IgD-negative memory B cell (primary cell): Measurements from ENCODE around the gene SLC25A11. TPM values are rescaled to one million over a fixed set of nuclear protein-coding genes. Genes with fewer than 3 reads are reported as not detected.

ENCODE experiments used
- H3K27ac Mint-ChIP-seq, 3 donors: one replicate each; pipeline ENCODE4 v1.8.0; 2020 to 2022; ENCODE audit warnings: mild to moderate bottlenecking in 3 of 3, mixed read lengths in 3 of 3, moderate library complexity in 1 of 3
- H3K27me3 Mint-ChIP-seq: one replicate; pipeline ENCODE4 v1.8.0; 2021; ENCODE audit warnings: mixed read lengths
- H3K36me3 Mint-ChIP-seq: one replicate; pipeline ENCODE4 v1.8.0; 2020; ENCODE audit warnings: mild to moderate bottlenecking, mixed read lengths
- H3K4me1 Mint-ChIP-seq, 3 donors: one replicate each; pipeline ENCODE4 v1.8.0; 2020 to 2022; ENCODE audit warnings: mixed read lengths in 3 of 3, mild to moderate bottlenecking in 1 of 3
- H3K4me3 Mint-ChIP-seq, 4 donors: one replicate each; pipeline ENCODE4 v1.8.0; 2020 to 2022; ENCODE audit warnings: mild to moderate bottlenecking in 4 of 4, mixed read lengths in 4 of 4, moderate library complexity in 3 of 4
- H3K9me3 Mint-ChIP-seq, 3 donors: one replicate each; pipeline ENCODE4 v1.8.0; 2020 to 2021; ENCODE audit warnings: mixed read lengths in 3 of 3, mild to moderate bottlenecking in 1 of 3
- polyA plus RNA-seq: library from polyadenylated mRNA; unstranded; fragments of 300-500 nt; fragmentation: Illumina TruSeq; gene quantifications from one replicate; pipeline ENCODE4 v1.2.3, GENCODE V29; 2021

The SLC25A11 gene, protein sequence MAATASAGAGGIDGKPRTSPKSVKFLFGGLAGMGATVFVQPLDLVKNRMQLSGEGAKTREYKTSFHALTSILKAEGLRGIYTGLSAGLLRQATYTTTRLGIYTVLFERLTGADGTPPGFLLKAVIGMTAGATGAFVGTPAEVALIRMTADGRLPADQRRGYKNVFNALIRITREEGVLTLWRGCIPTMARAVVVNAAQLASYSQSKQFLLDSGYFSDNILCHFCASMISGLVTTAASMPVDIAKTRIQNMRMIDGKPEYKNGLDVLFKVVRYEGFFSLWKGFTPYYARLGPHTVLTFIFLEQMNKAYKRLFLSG
- 70.9 TPM for polyA plus RNA-seq

DNA sequence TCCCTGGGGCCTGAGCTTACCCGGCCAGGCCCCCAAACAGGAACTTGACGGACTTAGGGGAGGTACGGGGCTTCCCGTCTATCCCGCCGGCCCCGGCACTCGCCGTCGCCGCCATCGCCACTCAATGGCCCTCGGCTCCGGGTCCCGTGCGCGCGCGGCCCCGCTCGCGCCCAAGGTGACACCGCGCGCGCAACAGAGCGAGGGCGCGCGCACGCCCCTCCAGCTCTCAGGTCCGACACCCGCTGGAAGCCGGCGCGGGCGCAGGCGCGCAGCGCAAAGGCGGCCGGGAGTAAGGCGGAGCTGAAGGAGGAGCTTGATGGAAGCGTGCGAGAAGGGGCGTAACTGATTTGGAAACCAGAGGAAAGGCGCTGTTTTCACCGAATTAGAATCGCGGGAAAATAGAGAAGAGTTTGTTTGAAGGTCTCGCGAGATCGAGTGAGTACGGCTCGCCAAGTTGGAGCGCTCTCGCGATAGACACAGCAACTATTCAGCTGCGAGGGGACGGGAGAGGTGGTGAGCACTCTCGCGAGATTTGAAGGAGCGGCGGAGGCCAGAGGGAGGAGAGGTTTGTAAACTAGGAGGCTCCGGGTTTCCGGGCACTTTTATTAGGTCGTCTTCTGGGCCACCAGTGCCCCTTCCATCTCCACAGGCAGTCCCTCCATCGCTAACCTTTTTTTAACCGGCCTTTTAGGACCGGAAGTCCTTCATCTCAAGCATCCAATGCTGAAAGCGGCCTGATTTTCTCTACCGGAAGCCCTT is at the start of gene SLC25A11, which contains the start of gene RNF167:
Gene SLC25A11 (minus strand): TSS at position 251 of the 759 bp plus-strand sequence. CDS start 136 bp downstream, at position 115.
Gene RNF167 (plus strand): TSS at position 473 of the 759 bp plus-strand sequence. CDS start 642 bp downstream, outside the sequence.
- no peaks in the 10 kb centered on the region for H3K9me3 Mint-ChIP-seq
- H3K4me1 Mint-ChIP-seq, result peaks cover 27 to 50% (median 34%) of the 10 kb centered on the region in 3 donors
- peak within 1 kb of the TSS; percentile 93 to 98 (median 96) for H3K4me3 Mint-ChIP-seq
- H3K27me3 Mint-ChIP-seq, result no peaks in the 10 kb centered on the region
- H3K36me3 Mint-ChIP-seq, result peaks cover 5% of the 10 kb centered on the region
- peak within 1 kb of the TSS; percentile 86 to 98 (median 95) for H3K27ac Mint-ChIP-seq

DNA sequence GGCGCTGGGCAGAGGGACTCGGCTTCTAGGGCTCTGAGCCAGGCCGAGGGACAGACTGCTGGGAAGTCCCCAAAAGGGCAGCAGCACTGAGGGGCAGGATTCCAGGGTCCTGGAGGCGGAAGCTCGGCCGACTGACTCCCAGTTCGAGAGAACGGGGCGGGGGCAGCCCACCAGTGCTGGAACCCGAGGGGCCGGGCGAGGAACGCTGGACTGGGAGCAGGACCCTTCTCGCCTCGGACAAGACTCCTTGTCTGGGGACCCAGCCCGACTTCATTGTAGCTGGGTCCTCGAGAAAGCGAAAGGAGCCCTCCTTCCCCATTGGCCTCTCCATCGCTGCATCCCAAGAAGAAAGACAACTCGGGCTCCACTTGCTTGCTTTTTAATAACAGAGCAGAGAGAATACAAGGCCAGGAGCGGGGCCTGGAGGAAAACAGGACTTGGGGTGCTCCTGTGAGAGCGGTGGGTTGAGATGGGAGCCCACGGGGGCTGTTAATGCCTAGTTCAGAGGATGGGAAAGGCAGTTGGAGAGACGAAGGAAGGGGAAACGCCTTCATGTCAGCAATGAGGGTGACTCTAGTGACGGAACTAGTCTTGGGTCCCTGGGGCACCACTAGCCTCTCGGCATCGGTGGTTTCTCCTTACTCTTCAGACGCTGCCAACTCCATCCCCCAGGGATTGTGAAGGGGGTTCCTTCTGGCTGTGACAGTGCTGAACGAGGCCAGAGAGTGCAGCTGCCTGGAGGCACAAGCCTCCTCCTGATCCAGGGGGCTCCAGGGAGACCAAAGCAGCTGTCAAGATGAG is 48.1 kb upstream of the SLC25A11 start:
- H3K27ac Mint-ChIP-seq, result peak overlapping the region; percentile 75 to 96 (median 95)

DNA sequence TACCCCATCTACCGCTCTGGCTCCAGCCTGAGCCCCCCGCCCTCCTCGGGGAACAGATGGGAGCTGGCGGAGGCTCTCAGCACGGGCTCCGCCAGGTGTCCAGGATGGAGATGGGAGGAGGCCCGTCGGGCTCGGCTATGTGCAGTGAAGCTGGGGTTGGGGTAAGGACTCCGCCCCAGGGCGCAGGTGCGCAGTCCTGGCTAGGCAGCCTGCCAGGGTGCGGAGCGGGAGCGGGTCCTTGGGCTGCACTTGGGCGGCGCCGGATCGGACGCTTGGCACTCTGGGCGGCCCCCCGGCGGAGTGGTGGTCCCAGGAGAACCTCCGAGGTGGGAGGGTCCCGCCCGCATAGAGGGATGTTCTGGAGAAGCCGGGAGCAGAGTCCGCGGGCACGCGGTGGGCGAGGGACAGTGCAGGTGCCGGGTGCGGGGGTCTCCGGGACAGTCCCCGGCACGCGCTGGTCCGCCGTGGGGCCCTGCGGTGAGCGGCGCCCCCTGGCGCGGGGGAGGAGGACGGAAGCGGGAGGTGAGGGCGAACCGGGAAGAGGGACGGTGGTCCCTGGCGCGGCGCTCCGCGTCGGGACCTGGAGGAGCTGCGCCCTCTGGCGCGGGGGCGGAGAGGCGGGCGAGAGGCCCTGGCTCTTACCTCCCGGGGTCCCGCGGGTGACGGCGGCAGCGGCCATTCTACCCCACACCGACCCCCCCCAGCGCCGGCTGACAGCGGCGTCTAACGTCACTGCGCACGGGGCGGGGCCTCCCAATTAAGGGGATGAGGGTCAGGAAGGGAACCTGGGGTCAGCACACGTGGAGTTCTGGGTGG is 47.3 kb upstream of the SLC25A11 start, which contains the start of gene CAMTA2:
Gene CAMTA2 (minus strand): TSS at position 725 of the 816 bp plus-strand sequence. CDS start 1,453 bp downstream, outside the sequence.
- Mint-ChIP-seq H3K36me3 (peaks cover 3% of the 10 kb centered on the region), H3K27me3 (no peaks in the 10 kb centered on the region), H3K27ac (peak within 1 kb of the TSS; percentile 75 to 96 (median 95)), H3K4me3 (peak within 1 kb of the TSS; percentile 89 to 97 (median 96)), H3K4me1 (peaks cover 13 to 30% (median 27%) of the 10 kb centered on the region in 3 donors), H3K9me3 (no peaks in the 10 kb centered on the region)

More for the DNA sequence above, 48.1 kb upstream of the SLC25A11 start:
- H3K36me3 Mint-ChIP-seq, result peaks cover 3% of the 10 kb centered on the region
- peak overlapping the region; percentile 89 to 97 (median 96) for H3K4me3 Mint-ChIP-seq
- H3K4me1 Mint-ChIP-seq, result peaks cover 13 to 30% (median 27%) of the 10 kb centered on the region in 3 donors
- no peaks in the 10 kb centered on the region for H3K9me3 Mint-ChIP-seq
- H3K27me3 Mint-ChIP-seq, result no peaks in the 10 kb centered on the region

DNA sequence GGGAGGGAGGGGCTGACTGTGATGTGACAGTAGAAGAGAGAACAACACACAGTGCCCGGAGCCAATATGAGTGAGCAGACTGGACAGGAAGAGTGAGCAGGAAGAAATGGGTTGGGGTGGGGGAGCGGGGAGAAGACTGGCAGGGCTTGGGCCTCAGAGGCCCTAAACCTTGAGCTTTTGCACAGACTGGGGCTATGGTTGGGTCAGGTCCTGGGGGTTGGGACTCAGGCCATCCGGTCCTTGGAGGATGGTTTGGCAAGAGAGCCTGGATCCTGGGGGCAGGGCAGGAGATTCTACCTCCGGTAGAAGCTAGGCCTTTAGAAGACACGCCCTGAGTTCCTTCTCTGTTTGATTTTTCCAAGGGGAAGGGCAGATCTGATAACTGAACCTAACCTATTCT is 46.6 kb upstream of the SLC25A11 start:
- Mint-ChIP-seq H3K4me3 (peak overlapping the region; percentile 89 to 97 (median 96)), H3K36me3 (peaks cover 7% of the 10 kb centered on the region), H3K4me1 (peaks cover 13 to 35% (median 27%) of the 10 kb centered on the region in 3 donors), H3K9me3 (no peaks in the 10 kb centered on the region), H3K27ac (peak overlapping the region; percentile 75 to 95 (median 90)), H3K27me3 (no peaks in the 10 kb centered on the region)

DNA sequence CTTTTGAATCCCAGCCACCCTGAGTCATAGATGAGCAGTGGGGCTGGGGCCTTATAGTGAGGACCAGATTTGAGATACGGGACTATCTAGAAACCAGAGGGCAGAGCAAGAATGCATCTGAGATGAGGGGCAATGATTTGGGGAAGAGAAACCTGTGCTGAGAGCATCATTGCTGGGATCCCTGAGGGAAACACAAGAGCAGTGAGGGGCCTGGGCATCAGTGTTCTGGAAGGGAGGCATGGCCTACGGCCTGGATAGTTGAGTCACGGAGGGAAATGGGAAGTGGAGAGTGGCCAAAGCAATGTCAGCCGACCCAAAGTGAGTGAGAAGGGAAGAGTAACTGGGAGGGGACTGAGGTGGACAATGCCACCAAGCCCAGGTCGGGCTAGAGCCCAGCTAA is 42.5 kb upstream of the SLC25A11 start:
- Mint-ChIP-seq H3K36me3 (peaks cover 8% of the 10 kb centered on the region), H3K4me3 (peak overlapping the region in 1 of 4 donors; percentile 7), H3K27me3 (no peaks in the 10 kb centered on the region), H3K27ac (peak overlapping the region in 1 of 3 donors; percentile 1), H3K4me1 (peaks cover 24 to 38% (median 28%) of the 10 kb centered on the region in 3 donors), H3K9me3 (no peaks in the 10 kb centered on the region)

DNA sequence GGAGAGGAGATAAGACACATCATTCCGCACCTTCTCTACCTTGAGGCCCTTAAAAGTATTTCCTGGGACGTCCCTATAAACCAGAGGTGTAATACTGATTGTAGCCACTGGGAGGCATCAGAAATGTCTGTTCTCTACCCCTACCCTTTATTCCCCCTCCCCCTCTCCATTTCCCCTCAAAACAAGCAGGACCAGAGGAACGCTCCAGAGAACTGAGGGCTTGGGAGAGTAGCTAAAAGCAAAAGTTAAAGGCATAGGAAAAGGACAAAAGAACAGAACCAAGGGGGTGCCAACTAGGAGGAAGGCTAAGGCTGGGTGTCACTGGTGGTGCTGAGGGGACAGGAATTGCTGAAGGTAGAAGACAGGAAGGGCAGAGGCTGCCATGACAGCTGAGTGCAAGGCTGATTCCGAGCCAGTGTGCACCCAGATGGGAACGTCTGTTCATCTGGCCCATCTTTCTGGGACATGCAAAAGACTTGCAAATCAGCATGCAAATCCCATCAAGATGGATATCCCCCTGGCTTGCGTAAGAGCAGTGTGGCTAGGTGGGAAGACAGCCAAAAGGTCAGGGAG is 40.9 kb upstream of the SLC25A11 start:
- H3K9me3 Mint-ChIP-seq, result no peaks in the 10 kb centered on the region
- H3K4me3 Mint-ChIP-seq, result peak overlapping the region in 3 of 4 donors; percentile 34 to 58 (median 37)
- H3K27ac Mint-ChIP-seq, result peak overlapping the region; percentile 27 to 88 (median 30)
- H3K4me1 Mint-ChIP-seq, result peaks cover 20 to 31% (median 20%) of the 10 kb centered on the region in 3 donors
- no peaks in the 10 kb centered on the region for H3K27me3 Mint-ChIP-seq
- peaks cover 8% of the 10 kb centered on the region for H3K36me3 Mint-ChIP-seq

DNA sequence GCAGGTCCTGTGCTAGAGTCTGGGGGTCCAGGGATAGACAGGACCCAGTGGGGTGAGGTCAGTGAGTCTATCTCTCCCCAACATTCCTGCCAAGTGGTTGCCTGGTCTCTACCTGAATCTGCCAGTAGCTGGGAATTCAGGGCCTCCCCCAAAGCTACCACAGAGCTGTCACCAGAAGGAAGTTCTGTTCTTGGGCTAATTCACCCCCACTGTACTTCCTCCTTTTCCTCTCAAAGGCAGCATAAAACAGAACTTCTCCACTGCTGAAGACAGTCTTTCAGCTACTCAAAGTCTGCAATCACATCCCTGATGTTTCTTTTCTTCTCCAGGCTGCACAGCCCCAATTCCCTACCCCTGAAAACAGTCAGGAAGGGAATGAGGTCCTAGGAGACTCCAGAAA is 38.9 kb upstream of the SLC25A11 start:
- peaks cover 16 to 26% (median 19%) of the 10 kb centered on the region in 3 donors for H3K4me1 Mint-ChIP-seq
- peak overlapping the region in 3 of 4 donors; percentile 5 to 71 (median 71) for H3K4me3 Mint-ChIP-seq
- peak overlapping the region; percentile 7 to 76 (median 57) for H3K27ac Mint-ChIP-seq
- peaks cover 8% of the 10 kb centered on the region for H3K36me3 Mint-ChIP-seq
- H3K9me3 Mint-ChIP-seq, result no peaks in the 10 kb centered on the region
- no peaks in the 10 kb centered on the region for H3K27me3 Mint-ChIP-seq

DNA sequence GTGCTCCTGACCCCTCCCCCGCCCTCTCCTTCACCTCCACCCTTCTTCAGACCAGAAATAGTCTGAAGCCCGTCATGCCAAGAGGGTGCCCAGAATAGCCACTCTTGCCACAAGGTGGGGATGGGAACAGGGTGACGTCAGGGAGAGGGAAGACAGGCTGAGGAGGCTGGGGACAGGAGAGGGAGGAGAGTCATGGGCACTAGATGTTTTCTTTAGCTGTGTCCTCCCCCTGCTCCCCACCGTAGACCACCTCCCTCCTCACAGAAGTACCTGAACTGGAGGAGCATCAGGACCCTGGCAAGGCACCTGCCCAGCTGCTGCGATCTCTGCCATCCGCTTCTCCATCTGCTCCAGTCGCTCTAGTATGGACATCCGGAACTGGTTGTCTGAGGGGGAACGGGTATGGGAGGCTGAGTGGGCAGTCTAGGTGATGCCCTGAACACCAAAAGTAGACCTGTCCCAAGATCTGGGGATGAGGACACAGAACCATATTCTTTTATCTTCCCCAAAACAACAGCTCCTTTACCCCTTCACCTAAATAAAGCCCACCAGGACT is 34.3 kb upstream of the SLC25A11 start:
- Mint-ChIP-seq H3K4me3 (no peak overlapping the region), H3K4me1 (peaks cover 5 to 14% (median 8%) of the 10 kb centered on the region in 3 donors), H3K27me3 (no peaks in the 10 kb centered on the region), H3K36me3 (no peaks in the 10 kb centered on the region), H3K9me3 (no peaks in the 10 kb centered on the region), H3K27ac (peak overlapping the region in 1 of 3 donors; percentile 50)

DNA sequence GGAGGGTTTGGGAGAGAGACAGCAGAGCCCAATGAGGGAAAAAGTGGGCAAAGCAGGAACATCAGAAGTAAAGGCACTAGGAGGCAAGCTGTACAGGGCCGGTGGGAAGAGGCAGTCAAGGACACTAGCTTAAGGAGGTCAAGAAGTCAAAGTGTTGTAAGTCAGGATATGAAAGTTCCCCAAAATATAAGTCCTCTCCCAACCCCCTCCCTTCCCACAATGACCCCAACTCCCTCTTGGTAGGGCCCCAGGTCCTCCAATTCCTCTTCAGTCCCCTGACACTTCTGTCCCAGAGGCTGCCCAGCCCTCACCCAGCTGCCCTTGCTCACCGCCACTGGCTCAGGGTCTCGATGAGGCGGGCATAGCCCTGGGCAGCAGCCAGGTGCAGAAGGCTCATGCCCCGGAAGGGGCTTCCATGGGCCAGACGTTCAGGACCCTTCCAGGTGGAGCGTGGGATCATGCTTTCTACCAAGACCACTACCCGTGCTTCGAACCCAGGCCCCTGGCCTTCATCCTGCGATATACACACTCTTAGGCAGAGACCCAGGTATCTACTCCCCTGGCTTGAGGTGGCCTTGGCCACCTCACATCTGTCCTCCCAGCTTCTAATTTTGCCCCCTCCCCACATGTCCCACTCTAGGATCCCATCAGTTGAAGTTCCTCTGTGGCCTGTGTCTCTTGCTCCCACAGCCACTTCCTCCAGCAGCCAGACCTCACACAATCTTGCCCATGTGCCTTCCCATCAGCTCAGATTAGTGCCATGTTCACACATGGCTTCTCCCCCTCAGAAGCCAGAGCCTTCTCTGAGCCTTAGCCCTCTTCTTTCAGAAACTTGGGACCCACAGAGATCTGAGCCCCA is 33.6 kb upstream of the SLC25A11 start:
- peak overlapping the region in 1 of 3 donors; percentile 50 for H3K27ac Mint-ChIP-seq
- no peaks in the 10 kb centered on the region for H3K27me3 Mint-ChIP-seq
- H3K4me3 Mint-ChIP-seq, result no peak overlapping the region
- no peaks in the 10 kb centered on the region for H3K36me3 Mint-ChIP-seq
- H3K9me3 Mint-ChIP-seq, result no peaks in the 10 kb centered on the region
- peaks cover 2 to 14% (median 2%) of the 10 kb centered on the region in 3 donors for H3K4me1 Mint-ChIP-seq

DNA sequence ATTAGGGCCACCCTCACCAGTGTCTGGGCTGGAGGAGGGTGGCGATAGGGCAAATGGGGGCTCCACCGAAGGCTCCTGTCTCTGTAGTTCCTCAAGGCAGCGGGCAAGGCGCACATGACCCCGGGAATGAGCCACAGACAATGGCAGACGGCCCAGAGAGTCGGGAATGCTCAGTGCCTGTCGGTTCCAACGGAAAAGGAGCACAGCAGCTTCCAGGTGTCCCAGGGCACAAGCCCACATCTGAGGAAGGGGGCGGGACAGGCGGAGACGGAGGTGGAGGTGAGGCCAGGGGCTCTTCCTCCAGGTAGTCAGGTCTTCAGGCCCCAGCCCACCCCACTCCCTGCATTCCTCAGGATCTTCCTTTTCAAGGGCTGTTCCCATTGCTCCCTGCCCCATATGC is 32.9 kb upstream of the SLC25A11 start:
- no peak overlapping the region for H3K27ac Mint-ChIP-seq
- no peaks in the 10 kb centered on the region for H3K36me3 Mint-ChIP-seq
- H3K27me3 Mint-ChIP-seq, result no peaks in the 10 kb centered on the region
- H3K4me3 Mint-ChIP-seq, result no peak overlapping the region
- H3K9me3 Mint-ChIP-seq, result no peaks in the 10 kb centered on the region
- H3K4me1 Mint-ChIP-seq, result peaks cover 0 to 11% (median 2%) of the 10 kb centered on the region in 3 donors

DNA sequence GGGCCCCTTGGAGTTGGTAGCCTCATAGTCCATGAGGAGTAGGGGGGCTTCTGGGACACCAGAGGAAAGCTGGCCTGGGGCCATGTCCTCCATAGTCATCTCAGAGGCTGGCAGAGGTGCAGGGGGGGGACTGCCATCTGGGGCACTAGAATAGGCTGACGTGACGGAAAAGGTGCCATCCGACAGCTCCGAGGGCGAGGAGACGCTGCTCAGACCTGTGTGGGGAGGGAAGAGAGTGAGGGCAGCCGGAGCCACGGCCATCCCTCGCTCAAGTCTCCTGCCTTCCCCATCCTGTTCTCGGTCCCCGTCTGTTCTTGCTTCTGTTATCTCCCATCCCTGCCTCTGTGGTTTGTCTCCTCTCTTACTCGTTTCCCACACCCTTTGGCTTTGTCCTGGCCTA is 32.5 kb upstream of the SLC25A11 start:
- Mint-ChIP-seq H3K9me3 (no peaks in the 10 kb centered on the region), H3K36me3 (no peaks in the 10 kb centered on the region), H3K27me3 (no peaks in the 10 kb centered on the region), H3K4me3 (no peak overlapping the region), H3K4me1 (peaks cover 0 to 11% (median 2%) of the 10 kb centered on the region in 3 donors), H3K27ac (peak overlapping the region in 1 of 3 donors; percentile 31)

DNA sequence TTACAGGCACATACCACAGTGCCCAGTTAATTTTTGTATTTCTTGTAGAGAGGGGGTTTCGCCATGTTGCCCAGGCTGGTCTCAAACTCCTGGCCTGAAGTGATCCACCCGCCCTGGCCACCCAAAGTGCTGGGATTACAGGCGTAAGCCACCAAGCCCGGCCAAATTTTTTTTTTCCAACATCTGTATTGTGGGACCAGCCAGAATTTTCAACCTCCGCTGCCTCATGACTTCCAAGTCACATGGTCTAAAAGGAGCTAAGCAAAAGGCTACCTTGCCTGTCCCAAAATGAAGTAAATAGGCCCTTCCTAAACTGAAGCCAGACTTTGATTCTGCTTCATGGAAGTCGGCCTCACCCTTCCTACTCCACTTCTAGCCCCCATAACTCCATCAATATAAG is 32.0 kb upstream of the SLC25A11 start:
- H3K4me3 Mint-ChIP-seq, result no peak overlapping the region
- H3K36me3 Mint-ChIP-seq, result no peaks in the 10 kb centered on the region
- H3K27me3 Mint-ChIP-seq, result no peaks in the 10 kb centered on the region
- peak overlapping the region in 1 of 3 donors; percentile 31 for H3K27ac Mint-ChIP-seq
- no peaks in the 10 kb centered on the region for H3K9me3 Mint-ChIP-seq
- H3K4me1 Mint-ChIP-seq, result peaks cover 0 to 11% (median 2%) of the 10 kb centered on the region in 3 donors
